K562 (cell line): Measurements from ENCODE around the gene C6orf47. TPM values are rescaled to one million over a fixed set of nuclear protein-coding genes. Genes with fewer than 3 reads are reported as not detected.

Experiments
- ASH1L ChIP-seq: fragments of 450-650 bp; IDR thresholded peaks from 2 replicates; pipeline ENCODE4 v1.6.1; 2018; ENCODE audit warnings: borderline replicate concordance, mild to moderate bottlenecking, low read depth; ENCODE audit not compliant: partially characterized antibody
- ATF1 ChIP-seq, 2 experiments: fragments of 450-650 bp in 1 of 2; IDR thresholded peaks; 2 replicates each; pipeline ENCODE4 v1.6.1; 2016; ENCODE audit warnings: missing compliant biosample characterization in 1 of 2, missing genetic modification characterization in 1 of 2
- CREB1 ChIP-seq, 2 experiments: sonication (generic) in 1 of 2; formaldehyde crosslinking in 1 of 2; IDR thresholded peaks; 2 replicates each; pipeline versions ENCODE4 v1.6.1 to v1.8.0; 2012 to 2022; ENCODE audit warnings: inconsistent platforms in 1 of 2, mild to moderate bottlenecking in 1 of 2, missing genetic modification reagents in 1 of 2, moderate library complexity in 1 of 2
- CUX1 ChIP-seq: fragments of 200-800 bp; sonication (Bioruptor generic); IDR thresholded peaks from 2 replicates; pipeline ENCODE4 v1.6.1; 2016; ENCODE audit warnings: missing genetic modification characterization, missing compliant biosample characterization
- HLTF ChIP-seq: fragments of 450-650 bp; IDR thresholded peaks from 2 replicates; pipeline ENCODE4 v1.6.1; 2016
- MTF1 ChIP-seq: fragments of 250-450 bp; sonication (Bioruptor Pico); IDR thresholded peaks from 2 replicates; pipeline ENCODE4 v1.9.0; 2021; ENCODE audit warnings: moderate library complexity, mild to moderate bottlenecking, inconsistent platforms, borderline replicate concordance
- PML ChIP-seq: IDR thresholded peaks from 2 replicates; pipeline ENCODE4 v1.6.1; 2012; ENCODE audit warnings: low read length, inconsistent platforms
- PRPF4 ChIP-seq: fragments of 200-400 bp; formaldehyde crosslinking; IDR thresholded peaks from one replicate; pipeline ENCODE4 v1.6.1; 2017; ENCODE audit warnings: low read length, low read depth, mild to moderate bottlenecking; ENCODE audit not compliant: insufficient read depth, poor library complexity, severe bottlenecking
- SPI1 ChIP-seq: IDR thresholded peaks from 2 replicates; pipeline ENCODE4 v1.6.1; 2011; ENCODE audit warnings: low read depth, low read length, control low read depth, borderline replicate concordance
- TAF15 ChIP-seq: fragments of 200-400 bp; formaldehyde crosslinking; IDR thresholded peaks from 2 replicates; pipeline ENCODE4 v1.6.1; 2017; ENCODE audit warnings: mild to moderate bottlenecking, low read depth, low read length, moderate library complexity
- polyA plus RNA-seq, 8 experiments: library from polyadenylated mRNA; depleted of rRNA in 4 of 8; stranded (reverse) in 5 of 8; unstranded in 3 of 8; fragments of >200 nt; fragmentation: Nextera tagmentation in 2 of 8; fragmentation: Illumina TruSeq in 1 of 8; extraction: Ambion mirVana in 2 of 8; extraction: Trizol in 1 of 8; gene quantifications; 2 replicates each; pipeline versions ENCODE4 v1.2.1 to v1.2.3, GENCODE V29; 2011 to 2014; ENCODE audit warnings: inconsistent platforms in 1 of 8, missing spikeins in 1 of 8
- total RNA-seq, 7 experiments: library from RNA; depleted of rRNA in 6 of 7; stranded (reverse); fragments of >200 nt in 6 of 7; fragmentation: Illumina TruSeq in 2 of 7; extraction: Trizol in 2 of 7; gene quantifications; 2 replicates each; pipeline versions ENCODE4 v1.2.1 to v1.2.3, GENCODE V29; 2011 to 2021; ENCODE audit warnings: low replicate concordance in 1 of 7
- TF ChIP-seq, protein P1 (sequence below): fragments of 250-450 bp; sonication (Bioruptor Pico); IDR thresholded peaks from 2 replicates; pipeline ENCODE4 v1.4.0; 2020

C6orf47 gene
- total and polyA plus RNA-seq, 9 of the 15 experiments (the other 6 are each of a cell fraction or from before 2014, with no cell fraction given), result 0.14 to 43.8 (median 27.0) TPM

- TF ChIP-seq CREB1 (IDR thresholded peaks at IDR 0.05) (peak; percentile 87), CREB1 (CRISPR knock-in tag; IDR thresholded peaks at IDR 0.05) (peak; percentile 62; the same call in 1 of the 2 replicates), MTF1 (CRISPR knock-in tag) (no peak), TAF15 (no peak), SPI1 (0 out of 2 replicates have a peak, but pooled peaks have one; percentile 38), HLTF (no peak), PRPF4 (no peak), ATF1 (CRISPR knock-in tag; IDR thresholded peaks at IDR 0.05) (no peak), ATF1 (tag; IDR thresholded peaks at IDR 0.05) (peak; percentile 90), PML (0 out of 2 replicates have a peak, but pooled peaks have one; percentile 43), CUX1 (CRISPR knock-in tag) (0 out of 2 replicates have a peak, but pooled peaks have one; percentile 50), ASH1L (no peak)
- TF ChIP-seq, protein P1, sequence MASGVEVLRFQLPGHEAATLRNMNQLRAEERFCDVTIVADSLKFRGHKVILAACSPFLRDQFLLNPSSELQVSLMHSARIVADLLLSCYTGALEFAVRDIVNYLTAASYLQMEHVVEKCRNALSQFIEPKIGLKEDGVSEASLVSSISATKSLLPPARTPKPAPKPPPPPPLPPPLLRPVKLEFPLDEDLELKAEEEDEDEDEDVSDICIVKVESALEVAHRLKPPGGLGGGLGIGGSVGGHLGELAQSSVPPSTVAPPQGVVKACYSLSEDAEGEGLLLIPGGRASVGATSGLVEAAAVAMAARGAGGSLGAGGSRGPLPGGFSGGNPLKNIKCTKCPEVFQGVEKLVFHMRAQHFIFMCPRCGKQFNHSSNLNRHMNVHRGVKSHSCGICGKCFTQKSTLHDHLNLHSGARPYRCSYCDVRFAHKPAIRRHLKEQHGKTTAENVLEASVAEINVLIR (CRISPR knock-in tag), result peak; percentile 35; the same call in 1 of the 2 replicates
Observed at GRCh38 chr6:31657406-31658157, 3.0 kb downstream of the C6orf47 start (continued).
